Astrocyte (in vitro differentiated cells and primary cell): ENCODE results near the gene KCNJ1.

ENCODE experiments used
- EZH2 ChIP-seq: IDR thresholded peaks from 2 replicates; pipeline ENCODE4 v1.6.1; 2012; ENCODE audit warnings: mild to moderate bottlenecking, low read length, inconsistent platforms; ENCODE audit not compliant: insufficient read depth
- TF ChIP-seq, protein P1 (sequence below): IDR thresholded peaks from 2 replicates; pipeline ENCODE4 v1.5.1; 2011; ENCODE audit warnings: low read depth, mild to moderate bottlenecking, inconsistent platforms, low read length, moderate library complexity; ENCODE audit not compliant: insufficient read depth

DNA sequence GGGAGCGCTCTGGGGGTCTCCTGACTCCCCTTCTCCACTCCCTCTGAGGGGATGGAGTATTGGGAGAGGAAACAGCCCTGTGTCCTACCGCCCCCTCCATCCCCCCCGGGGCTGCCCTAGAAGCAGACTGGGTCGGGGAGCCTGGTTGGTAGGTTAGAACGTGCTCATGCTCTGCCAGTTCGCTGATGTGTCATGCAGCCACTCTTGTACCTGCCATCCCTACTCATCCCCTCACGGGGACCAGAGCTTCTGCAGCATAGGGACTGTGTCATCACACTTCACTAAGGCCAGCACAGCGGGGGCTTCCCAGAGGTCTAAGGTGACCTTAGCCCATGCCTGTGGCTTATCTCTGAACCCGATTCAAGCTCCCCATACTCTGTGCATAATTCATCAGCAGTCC, 4.7 kb downstream of the KCNJ1 start:
- TF ChIP-seq, protein P1, sequence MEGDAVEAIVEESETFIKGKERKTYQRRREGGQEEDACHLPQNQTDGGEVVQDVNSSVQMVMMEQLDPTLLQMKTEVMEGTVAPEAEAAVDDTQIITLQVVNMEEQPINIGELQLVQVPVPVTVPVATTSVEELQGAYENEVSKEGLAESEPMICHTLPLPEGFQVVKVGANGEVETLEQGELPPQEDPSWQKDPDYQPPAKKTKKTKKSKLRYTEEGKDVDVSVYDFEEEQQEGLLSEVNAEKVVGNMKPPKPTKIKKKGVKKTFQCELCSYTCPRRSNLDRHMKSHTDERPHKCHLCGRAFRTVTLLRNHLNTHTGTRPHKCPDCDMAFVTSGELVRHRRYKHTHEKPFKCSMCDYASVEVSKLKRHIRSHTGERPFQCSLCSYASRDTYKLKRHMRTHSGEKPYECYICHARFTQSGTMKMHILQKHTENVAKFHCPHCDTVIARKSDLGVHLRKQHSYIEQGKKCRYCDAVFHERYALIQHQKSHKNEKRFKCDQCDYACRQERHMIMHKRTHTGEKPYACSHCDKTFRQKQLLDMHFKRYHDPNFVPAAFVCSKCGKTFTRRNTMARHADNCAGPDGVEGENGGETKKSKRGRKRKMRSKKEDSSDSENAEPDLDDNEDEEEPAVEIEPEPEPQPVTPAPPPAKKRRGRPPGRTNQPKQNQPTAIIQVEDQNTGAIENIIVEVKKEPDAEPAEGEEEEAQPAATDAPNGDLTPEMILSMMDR: no peak
- no peak for TF ChIP-seq EZH2
